ENCODE data around the gene SCGB1C1.

- TF ChIP-seq EZH2phosphoT487 (conservative IDR thresholded peaks at IDR 0.05; ENCODE audit: low read length) = no peak
- TF ChIP-seq CTCF (IDR thresholded peaks at IDR 0.05; ENCODE audit: insufficient read depth, low read length, poor library complexity, severe bottlenecking) = no peak
Observed at GRCh38 chr11:204587-205109, 11.8 kb downstream of the SCGB1C1 start.
